Measurements from ENCODE around the gene NSUN7.
"Not testable (repeated sequence)": the region's sequence is repeated elsewhere in the genome, so short reads cannot be mapped to it uniquely, and the experiment has no call there.

NSUN7 gene

GRCh38 chr4:40737879-40738278, 11.9 kb upstream of the NSUN7 start:
- no peak for DNase-seq

GRCh38 chr4:40739347-40739746, 10.4 kb upstream of the NSUN7 start:
- no peak for DNase-seq

- no peak for DNase-seq
Observed at GRCh38 chr4:40744218-40744617, 5.5 kb upstream of the NSUN7 start.

GRCh38 chr4:40745285-40745984, 4.3 kb upstream of the NSUN7 start:
- no peak for DNase-seq

GRCh38 chr4:40747207-40747835, 2.4 kb upstream of the NSUN7 start:
- no peak for DNase-seq

- no peak for DNase-seq
Observed at GRCh38 chr4:40750461-40751258, 905 bp downstream of the NSUN7 start.

GRCh38 chr4:40755616-40756015, 5.9 kb downstream of the NSUN7 start:
- no peak for DNase-seq

GRCh38 chr4:40763228-40763716, 13.5 kb downstream of the NSUN7 start:
- no peak for DNase-seq

GRCh38 chr4:40769266-40769665, 19.5 kb downstream of the NSUN7 start:
- DNase-seq, result no peak

GRCh38 chr4:40778090-40778489, 28.3 kb downstream of the NSUN7 start:
- DNase-seq, result no peak

GRCh38 chr4:40782876-40783275, 33.1 kb downstream of the NSUN7 start:
- DNase-seq, result no peak

- no peak for DNase-seq
Observed at GRCh38 chr4:40785727-40786126, 36.0 kb downstream of the NSUN7 start.

GRCh38 chr4:40788331-40788730, 38.6 kb downstream of the NSUN7 start:
- no peak for DNase-seq

GRCh38 chr4:40789031-40789430, 39.3 kb downstream of the NSUN7 start:
- DNase-seq, result no peak

GRCh38 chr4:40789771-40790170, 40.0 kb downstream of the NSUN7 start:
- no peak for DNase-seq

GRCh38 chr4:40800064-40800463, 50.3 kb downstream of the NSUN7 start:
- no peak for DNase-seq

- DNase-seq, result no peak
Observed at GRCh38 chr4:40804598-40804997, 54.8 kb downstream of the NSUN7 start.

- no peak for DNase-seq
Observed at GRCh38 chr4:40808926-40809457, 59.2 kb downstream of the NSUN7 start.

GRCh38 chr4:40811956-40812355, 62.2 kb downstream of the NSUN7 start:
- DNase-seq, result no peak

GRCh38 chr4:40812386-40812785, 62.6 kb downstream of the NSUN7 start:
- DNase-seq, result no peak

- no peak for DNase-seq
Observed at GRCh38 chr4:40812856-40813255, 63.1 kb downstream of the NSUN7 start.

GRCh38 chr4:40817157-40817556, 67.4 kb downstream of the NSUN7 start:
- DNase-seq, result not testable (repeated sequence)

- no peak for DNase-seq
Observed at GRCh38 chr4:40820101-40820500, 70.3 kb downstream of the NSUN7 start.
